Epithelial cell of proximal tubule (primary cell): Measurements from ENCODE around the gene FOXB1. TPM values are rescaled to one million over a fixed set of nuclear protein-coding genes. Genes with fewer than 3 reads are reported as not detected.

Source experiments
- DNase-seq: peaks from one replicate; pipeline ENCODE4 v3.0.0-alpha.2; 2011; ENCODE audit warnings: low read depth
- H3K4me3 ChIP-seq: 2 replicates; pipeline ENCODE4 v1.5.1; 2011; ENCODE audit warnings: low read depth, mild to moderate bottlenecking, low read length
- CTCF ChIP-seq: conservative IDR thresholded peaks from 2 replicates; pipeline ENCODE4 v1.5.1; 2012; ENCODE audit warnings: low read depth, mild to moderate bottlenecking, low read length
- total RNA-seq: library from RNA; depleted of rRNA; stranded (reverse); fragments of >200 nt; gene quantifications from 2 replicates; pipeline ENCODE4 v1.2.3, GENCODE V29; 2015

Gene FOXB1
- total RNA-seq, 1 donor from 2014 or later = not detected

- H3K4me3 ChIP-seq = no peak overlapping the region
- no peak for DNase-seq
- TF ChIP-seq CTCF = no peak
Measured at GRCh38 chr15:59994526-59994887, 9.6 kb upstream of the FOXB1 start.

GRCh38 chr15:59994888-59995557 is 9.1 kb upstream of the FOXB1 start:
- no peak overlapping the region for H3K4me3 ChIP-seq
- no peak for TF ChIP-seq CTCF
- no peak for DNase-seq

GRCh38 chr15:59995568-59996297 is 8.4 kb upstream of the FOXB1 start:
- H3K4me3 ChIP-seq = no peak overlapping the region
- TF ChIP-seq CTCF = no peak
- DNase-seq = no peak

GRCh38 chr15:59996298-59997041 is 7.6 kb upstream of the FOXB1 start:
- no peak for DNase-seq
- no peak for TF ChIP-seq CTCF
- H3K4me3 ChIP-seq = no peak overlapping the region

GRCh38 chr15:59997070-59997701 is 6.9 kb upstream of the FOXB1 start:
- TF ChIP-seq CTCF = no peak
- no peak overlapping the region for H3K4me3 ChIP-seq
- DNase-seq = no peak

DNA sequence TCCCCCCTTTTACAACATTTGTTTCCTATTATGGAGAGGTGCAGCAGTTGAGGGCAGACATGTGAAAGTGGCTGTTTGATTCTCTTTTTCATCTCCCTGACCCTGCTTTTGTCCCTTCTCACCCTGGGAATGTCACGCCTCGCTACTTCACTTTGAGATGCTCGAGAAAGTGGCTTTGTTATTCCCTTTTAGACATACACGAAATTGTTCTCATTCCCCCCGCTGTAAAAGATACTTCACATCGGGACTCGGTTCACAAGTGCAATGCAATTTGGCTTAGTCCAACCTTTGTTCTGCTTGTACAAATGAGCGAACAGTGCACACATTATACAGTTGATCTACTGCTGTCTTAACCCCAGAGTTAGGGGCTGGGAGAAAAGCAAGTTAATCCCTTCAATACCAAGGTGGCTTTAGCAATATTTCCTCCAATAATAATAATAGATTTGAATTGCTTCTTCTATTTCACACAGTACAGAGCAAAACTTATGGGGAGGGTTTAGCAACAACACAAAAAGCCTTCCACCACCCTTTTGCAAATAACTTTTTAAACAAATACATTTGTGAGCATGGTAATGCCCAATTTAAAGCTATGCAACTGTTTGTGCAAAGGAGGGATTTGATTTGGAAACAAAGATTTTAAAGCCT is 5.7 kb upstream of the FOXB1 start:
- no peak for DNase-seq
- no peak for TF ChIP-seq CTCF
- H3K4me3 ChIP-seq = no peak overlapping the region
